NCI-H82 (cell line): ENCODE data around the gene PROK1.
"Not testable (repeated sequence)": the region's sequence is repeated elsewhere in the genome, so short reads cannot be mapped to it uniquely, and the experiment has no call there.

Source experiments
- DNase-seq: peaks from one replicate; lab custom pipeline; 2025; lab: John Stamatoyannopoulos, UW

PROK1 gene

GRCh38 chr1:110433803-110434202, 17.1 kb upstream of the PROK1 start:
- DNase-seq = peak; percentile 39

DNA sequence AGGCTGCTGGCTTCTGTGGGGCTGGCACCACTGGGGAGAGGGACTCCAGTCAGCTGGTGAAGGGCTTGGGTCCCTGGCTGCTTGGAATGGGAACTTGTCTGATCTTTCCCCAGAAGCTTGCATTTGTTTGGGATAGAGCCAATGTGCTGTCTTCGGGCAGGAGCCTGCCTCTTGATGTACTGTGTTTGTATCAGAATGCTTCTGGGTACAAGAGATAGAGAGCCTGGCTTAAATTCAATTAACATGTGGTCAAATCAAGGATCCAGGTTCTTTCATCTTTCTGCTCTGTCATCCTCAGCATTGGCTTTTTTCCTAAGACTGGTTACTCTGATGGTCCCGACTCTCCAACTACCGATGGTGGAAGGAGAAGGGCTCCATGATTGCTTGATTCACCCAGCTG, 16.0 kb upstream of the PROK1 start:
- DNase-seq = no peak

- DNase-seq = no peak
Measured at GRCh38 chr1:110436635-110437034, 14.3 kb upstream of the PROK1 start.

- not testable (repeated sequence) for DNase-seq
Measured at GRCh38 chr1:110437645-110438299, 13.2 kb upstream of the PROK1 start.

DNA sequence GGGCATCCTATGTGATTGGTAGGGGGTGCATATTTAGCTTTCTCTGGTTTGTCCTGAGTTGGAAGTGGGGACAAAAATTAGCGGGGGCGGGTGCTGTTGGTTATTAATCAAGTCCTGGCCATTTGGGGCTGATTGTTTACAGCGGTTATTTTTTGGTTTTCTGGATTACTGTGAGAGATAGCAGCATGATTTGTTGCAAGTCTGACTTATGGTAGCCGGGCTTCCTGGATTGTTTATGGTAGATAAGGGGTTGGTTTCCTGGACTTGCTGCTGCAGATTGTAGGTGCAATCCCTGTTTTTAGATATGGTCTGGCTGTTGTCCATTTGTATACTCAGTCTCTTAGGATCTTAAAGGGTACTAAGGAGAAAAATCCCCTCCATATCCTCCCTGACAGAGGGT, 12.1 kb upstream of the PROK1 start:
- DNase-seq = no peak

- DNase-seq = not testable (repeated sequence)
Measured at GRCh38 chr1:110439873-110440272, 11.1 kb upstream of the PROK1 start.

DNA sequence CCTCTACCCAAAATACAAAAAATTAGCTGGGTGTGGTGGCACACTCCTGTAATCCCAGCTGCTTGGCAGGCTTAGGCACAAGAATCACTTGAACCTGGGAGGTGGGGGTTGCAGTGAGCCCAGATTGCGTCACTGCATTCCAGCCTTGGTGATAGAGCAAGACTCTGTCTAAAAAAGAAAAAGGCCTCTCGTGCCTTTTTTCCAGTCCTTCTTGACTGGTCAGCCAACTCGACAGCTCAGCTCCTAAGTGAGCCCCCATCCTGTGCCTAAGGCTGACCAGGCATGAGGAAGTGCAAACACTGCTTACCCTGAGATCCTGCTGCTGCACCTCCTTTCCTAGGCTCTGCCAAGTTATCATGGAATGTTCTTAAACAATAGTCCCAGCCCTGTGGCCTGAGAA, 10.1 kb upstream of the PROK1 start:
- DNase-seq = no peak

DNA sequence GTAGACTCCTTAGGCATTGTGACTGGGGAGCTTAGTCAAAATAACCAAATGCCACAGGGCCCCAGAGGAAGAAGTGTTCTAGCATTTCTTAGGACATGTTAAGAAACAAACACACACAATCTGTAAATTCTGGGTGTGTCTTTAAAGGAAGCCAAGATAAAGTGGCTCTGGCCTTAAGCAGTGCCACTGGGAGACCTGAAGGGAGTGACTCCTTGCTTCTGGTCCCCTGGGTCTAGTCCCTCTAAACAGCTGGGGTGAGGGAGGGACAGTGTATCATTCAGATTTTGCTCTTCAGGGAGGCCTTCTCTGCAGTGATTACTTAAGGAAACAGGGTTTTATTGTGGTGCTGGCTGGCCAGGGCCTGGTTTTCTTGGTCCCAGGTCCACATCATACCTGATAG, 9.1 kb upstream of the PROK1 start:
- DNase-seq = no peak

DNA sequence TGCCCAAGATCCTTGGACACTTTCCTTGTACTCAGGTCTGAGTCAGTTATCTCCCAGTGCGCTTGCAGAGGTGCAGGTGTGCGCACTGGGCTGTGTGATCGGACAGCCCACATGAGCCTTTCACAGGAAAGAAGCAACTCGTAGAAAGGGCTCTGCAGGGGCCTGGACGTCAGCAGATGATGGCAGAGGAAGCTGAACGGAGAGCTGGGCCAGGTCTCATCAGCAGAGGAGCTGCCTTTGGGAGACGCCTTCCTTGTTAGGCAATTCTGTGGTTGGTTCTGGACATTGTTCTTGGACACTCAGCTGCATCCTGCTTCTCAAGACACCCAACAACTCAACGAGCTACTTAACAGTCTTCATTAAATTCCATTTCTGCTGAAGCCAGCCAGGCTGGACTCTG, 7.5 kb upstream of the PROK1 start:
- DNase-seq = no peak

DNA sequence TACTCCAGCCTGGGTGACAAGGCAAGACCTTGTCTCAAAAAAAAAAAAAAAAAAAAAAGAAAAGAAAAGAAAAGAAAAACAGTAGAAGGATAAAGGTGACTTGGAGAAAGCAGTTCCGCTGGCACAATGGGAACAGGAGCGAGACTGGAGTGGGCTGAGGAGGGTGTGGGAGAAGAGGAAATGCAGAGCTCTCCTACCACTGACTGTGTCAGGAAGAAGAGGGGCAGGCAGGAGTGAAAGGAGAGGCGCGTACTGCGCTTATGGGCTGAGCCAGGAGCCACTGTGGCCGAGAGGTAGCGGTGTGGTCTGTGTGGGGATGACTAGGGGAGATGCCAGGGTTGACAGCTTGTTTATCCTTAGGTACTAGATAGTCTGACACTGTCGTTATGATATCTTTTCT, 6.4 kb upstream of the PROK1 start:
- no peak for DNase-seq

GRCh38 chr1:110449661-110450651, 993 bp upstream of the PROK1 start:
- DNase-seq = no peak

DNA sequence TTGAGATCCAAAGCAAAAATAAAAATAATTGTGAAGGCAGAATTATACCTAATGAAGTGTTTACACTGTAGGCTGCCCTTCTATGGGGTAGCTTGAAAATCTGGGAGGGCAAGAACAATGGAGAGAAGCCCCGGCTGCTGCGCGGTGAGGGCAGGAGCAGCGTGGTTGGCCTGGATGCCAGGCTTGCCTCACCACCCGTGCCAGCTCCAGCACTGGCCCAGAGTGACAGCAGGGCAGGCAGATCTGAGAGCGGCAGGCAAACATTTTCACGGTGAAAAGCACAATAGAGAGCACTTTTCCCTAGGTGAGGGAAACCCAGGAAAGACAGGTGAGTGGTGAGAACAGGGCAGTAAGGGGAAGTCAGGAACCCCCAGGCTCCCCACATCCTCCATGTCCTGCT, 1.4 kb downstream of the PROK1 start:
- DNase-seq = no peak

GRCh38 chr1:110453829-110454228, 2.9 kb downstream of the PROK1 start:
- DNase-seq = no peak

DNA sequence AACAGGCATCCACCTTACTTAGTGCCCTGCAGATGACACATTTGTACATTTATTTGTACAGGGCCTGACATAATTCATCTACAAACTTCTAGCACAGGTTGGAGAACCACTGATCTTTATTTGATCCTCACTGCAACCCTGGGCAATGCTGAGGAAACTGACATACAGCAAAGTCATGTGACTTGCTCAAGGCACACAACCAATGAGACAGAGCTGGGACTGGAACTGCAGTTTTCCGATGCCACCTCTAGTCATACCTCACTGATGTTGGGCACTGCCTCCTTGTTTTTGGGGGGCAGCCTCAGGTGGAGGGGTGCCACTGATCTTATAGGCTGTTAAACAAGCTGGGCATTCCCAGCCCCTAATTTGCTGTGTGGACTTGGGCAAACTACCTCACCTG, 3.4 kb downstream of the PROK1 start:
- DNase-seq = no peak

DNA sequence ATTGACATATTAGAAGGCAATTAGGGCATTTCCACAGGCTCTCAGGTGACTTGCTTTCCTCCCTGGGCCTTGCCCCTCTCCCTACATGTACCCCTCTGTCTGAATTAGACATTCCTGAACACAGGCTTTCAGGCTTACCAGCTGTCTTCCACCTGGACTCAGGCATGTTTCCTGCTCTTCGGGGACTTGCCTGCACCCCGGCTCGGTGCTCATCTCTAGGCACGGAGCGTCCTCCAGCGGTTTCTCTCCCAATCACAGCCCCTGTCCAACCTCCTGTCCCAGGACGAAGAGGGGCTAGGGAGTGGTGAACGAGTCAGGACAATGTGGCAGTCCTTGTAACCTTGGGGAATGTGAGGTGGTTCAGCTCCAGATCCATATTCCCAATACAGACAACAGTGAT, 4.2 kb downstream of the PROK1 start:
- no peak for DNase-seq

DNA sequence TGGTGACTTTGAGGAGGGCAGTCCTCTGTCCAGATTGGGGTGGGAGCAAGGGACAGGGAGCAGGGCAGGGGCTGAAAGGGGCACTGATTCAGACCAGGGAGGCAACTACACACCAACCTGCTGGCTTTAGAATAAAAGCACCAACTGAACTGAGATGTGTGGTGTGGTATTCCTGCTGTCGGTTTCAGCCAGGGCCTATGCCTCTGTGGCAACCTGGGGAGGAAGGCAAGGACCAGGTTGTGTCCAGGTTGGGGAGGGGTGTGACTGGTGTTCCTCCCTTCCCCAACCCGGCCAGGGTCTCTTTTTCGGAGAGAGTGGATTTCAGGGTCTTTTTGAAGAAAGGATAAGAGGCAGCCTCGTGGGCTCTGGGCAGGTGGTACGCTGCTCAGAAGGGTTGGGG, 6.3 kb downstream of the PROK1 start:
- DNase-seq = no peak

- DNase-seq = peak; percentile 90
Measured at GRCh38 chr1:110460253-110461220, 9.6 kb downstream of the PROK1 start.

DNA sequence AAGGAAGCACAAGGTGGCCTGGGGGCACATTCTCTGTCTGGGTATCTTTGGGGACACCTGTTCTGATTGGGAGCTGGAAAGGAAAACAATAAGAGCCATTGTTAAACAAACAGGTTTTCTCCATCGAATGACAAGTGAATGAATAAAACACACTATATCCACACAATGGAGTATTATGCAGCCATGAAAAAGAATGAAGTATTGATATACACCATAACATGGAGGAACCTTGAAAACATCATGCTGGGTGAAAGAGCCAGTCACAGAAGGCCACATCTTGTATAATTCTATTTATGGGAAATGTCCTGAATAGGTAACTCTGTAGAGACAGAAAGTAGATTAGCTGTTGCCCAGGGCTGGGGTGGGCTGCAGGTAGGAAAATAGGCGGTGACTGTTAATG, 11.1 kb downstream of the PROK1 start:
- DNase-seq = no peak

DNA sequence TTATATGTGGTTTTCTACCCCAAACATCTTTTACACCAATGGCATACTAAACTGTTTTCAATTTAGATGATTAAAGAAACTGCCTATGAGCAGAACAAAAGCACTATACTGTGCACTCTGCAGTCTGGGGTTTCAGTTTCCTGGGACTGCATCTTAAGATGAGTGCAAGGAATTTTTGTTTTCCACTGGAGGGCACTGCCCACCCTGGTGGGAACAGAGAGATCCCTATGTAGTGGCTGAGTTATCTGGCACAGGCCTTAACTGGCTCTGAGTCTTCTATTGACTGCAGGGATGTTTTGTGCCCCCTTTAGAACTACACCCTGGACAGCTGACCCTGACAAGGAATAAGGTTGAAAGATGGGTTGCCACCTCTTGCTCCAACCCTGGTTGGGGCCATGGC, 12.0 kb downstream of the PROK1 start:
- DNase-seq = peak; percentile 50

GRCh38 chr1:110463725-110464124, 12.8 kb downstream of the PROK1 start:
- peak; percentile 68 for DNase-seq

DNA sequence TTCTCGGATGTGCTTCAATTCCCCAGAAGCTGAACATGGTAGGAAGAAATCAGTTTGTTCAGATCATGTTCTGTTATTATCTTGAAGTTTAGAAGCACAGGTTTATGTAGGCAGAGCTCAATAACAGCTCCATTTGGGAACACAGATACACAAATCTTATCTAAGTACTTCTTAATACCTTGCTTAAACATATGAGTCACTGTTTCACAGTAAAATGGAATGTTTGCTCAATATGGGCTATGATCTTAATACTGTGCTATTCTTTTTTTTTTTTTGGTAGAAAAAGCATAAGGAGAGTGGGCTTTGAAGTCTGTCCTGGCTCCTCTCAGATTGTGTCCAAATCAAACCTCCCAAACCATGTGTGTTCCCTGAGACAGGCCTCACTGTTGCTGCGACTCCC, 13.4 kb downstream of the PROK1 start:
- DNase-seq = no peak
